NB4 (cell line): ENCODE measurements around the gene PDE7B.

Experiments used
- DNase-seq: peaks from one replicate; pipeline ENCODE4 v3.0.0; 2010; ENCODE audit warnings: low read depth
- H3K4me3 ChIP-seq: one replicate; pipeline ENCODE4 v1.5.1; 2011; ENCODE audit warnings: mild to moderate bottlenecking, low read depth, low read length, moderate library complexity
- CTCF ChIP-seq: IDR thresholded peaks from one replicate; pipeline ENCODE4 v1.5.1; 2012; ENCODE audit warnings: low read depth, low read length
- MAX ChIP-seq: IDR thresholded peaks from 2 replicates; pipeline ENCODE4 v1.6.1; 2011; ENCODE audit warnings: low read depth, low read length
- MYC ChIP-seq: IDR thresholded peaks from 2 replicates; pipeline ENCODE4 v1.6.1; 2011; ENCODE audit warnings: low read depth, low read length
- POLR2A ChIP-seq: IDR thresholded peaks from 2 replicates; pipeline ENCODE4 v1.6.1; 2011; ENCODE audit warnings: mild to moderate bottlenecking; ENCODE audit not compliant: insufficient read length; ENCODE audit errors: extremely low read depth

Gene PDE7B

GRCh38 chr6:136226674-136227377 is 375.3 kb downstream of the PDE7B start:
- no peak for DNase-seq
- TF ChIP-seq MAX: no peak
- TF ChIP-seq MYC: no peak
- TF ChIP-seq POLR2A: no peak
- TF ChIP-seq CTCF: no peak
- H3K4me3 ChIP-seq: peak overlapping the region; percentile 30

GRCh38 chr6:136228814-136229213 is 377.3 kb downstream of the PDE7B start:
- DNase-seq: peak; percentile 51
- no peak overlapping the region for H3K4me3 ChIP-seq
- TF ChIP-seq CTCF: no peak
- no peak for TF ChIP-seq POLR2A
- no peak for TF ChIP-seq MYC
- no peak for TF ChIP-seq MAX

GRCh38 chr6:136230219-136230853 is 378.8 kb downstream of the PDE7B start:
- no peak overlapping the region for H3K4me3 ChIP-seq
- no peak for DNase-seq
- TF ChIP-seq MYC (no peak), CTCF (no peak), MAX (no peak), POLR2A (no peak)

- no peak for TF ChIP-seq POLR2A
- no peak for TF ChIP-seq CTCF
- no peak for TF ChIP-seq MYC
- no peak for TF ChIP-seq MAX
- no peak for DNase-seq
- H3K4me3 ChIP-seq: no peak overlapping the region
These were observed 381.2 kb downstream of the PDE7B start for GRCh38 chr6:136232701-136233100.

- H3K4me3 ChIP-seq: no peak overlapping the region
- DNase-seq: no peak
These were observed 383.7 kb downstream of the PDE7B start for GRCh38 chr6:136235233-136235564.

More at GRCh38 chr6:136235233-136235564, 383.7 kb downstream of the PDE7B start:
- TF ChIP-seq CTCF (no peak), MAX (no peak), MYC (no peak), POLR2A (no peak)
